CD4-positive, alpha-beta T cell treated with Interleukin-17A for 1 hour (primary cell): ENCODE results near the gene LRRC37B.
"Not testable (repeated sequence)": the region's sequence is repeated elsewhere in the genome, so short reads cannot be mapped to it uniquely, and the experiment has no call there.

ENCODE experiments used
- DNase-seq: peaks from one replicate; pipeline ENCODE4 v3.0.0-alpha.2; 2020

LRRC37B gene

GRCh38 chr17:32100323-32100722 lies 93.1 kb downstream of the LRRC37B start:
- not testable (repeated sequence) for DNase-seq

- no peak for DNase-seq
These were observed 93.9 kb downstream of the LRRC37B start for GRCh38 chr17:32100971-32101631.

- no peak for DNase-seq
These were observed 95.0 kb downstream of the LRRC37B start for GRCh38 chr17:32102172-32102571.

GRCh38 chr17:32102646-32103186 lies 95.5 kb downstream of the LRRC37B start:
- DNase-seq, result no peak
